ENCODE measurements around the gene APIP.

APIP gene

GRCh38 chr11:34929794-34930763, 13.9 kb upstream of the APIP start:
- DNase-seq (ENCODE audit: extremely low spot score): no peak
- TF ChIP-seq NFRKB (IDR thresholded peaks at IDR 0.05) (no peak), FOXA1 (IDR thresholded peaks at IDR 0.05) (no peak), FOXK2 (IDR thresholded peaks at IDR 0.05) (no peak), FOXM1 (IDR thresholded peaks at IDR 0.05; ENCODE audit: borderline replicate concordance) (no peak), ZNF384 (IDR thresholded peaks at IDR 0.05) (no peak), PKNOX1 (IDR thresholded peaks at IDR 0.05) (no peak), ARNT (IDR thresholded peaks at IDR 0.05) (no peak), LEF1 (IDR thresholded peaks at IDR 0.05; ENCODE audit: borderline replicate concordance) (no peak), BHLHE40 (IDR thresholded peaks at IDR 0.05; ENCODE audit: borderline replicate concordance) (no peak), HDGF (IDR thresholded peaks at IDR 0.05; ENCODE audit: borderline replicate concordance) (no peak), ELF4 (IDR thresholded peaks at IDR 0.05) (no peak), TARDBP (IDR thresholded peaks at IDR 0.05) (no peak), CTBP1 (IDR thresholded peaks at IDR 0.05; ENCODE audit: borderline replicate concordance) (no peak), L3MBTL2 (conservative IDR thresholded peaks at IDR 0.05) (no peak), SUZ12 (IDR thresholded peaks at IDR 0.05) (no peak), SP1 (IDR thresholded peaks at IDR 0.05) (no peak)
- POLR2A ChIA-PET: no interaction called here
- CTCF ChIA-PET: no interaction called here

DNA sequence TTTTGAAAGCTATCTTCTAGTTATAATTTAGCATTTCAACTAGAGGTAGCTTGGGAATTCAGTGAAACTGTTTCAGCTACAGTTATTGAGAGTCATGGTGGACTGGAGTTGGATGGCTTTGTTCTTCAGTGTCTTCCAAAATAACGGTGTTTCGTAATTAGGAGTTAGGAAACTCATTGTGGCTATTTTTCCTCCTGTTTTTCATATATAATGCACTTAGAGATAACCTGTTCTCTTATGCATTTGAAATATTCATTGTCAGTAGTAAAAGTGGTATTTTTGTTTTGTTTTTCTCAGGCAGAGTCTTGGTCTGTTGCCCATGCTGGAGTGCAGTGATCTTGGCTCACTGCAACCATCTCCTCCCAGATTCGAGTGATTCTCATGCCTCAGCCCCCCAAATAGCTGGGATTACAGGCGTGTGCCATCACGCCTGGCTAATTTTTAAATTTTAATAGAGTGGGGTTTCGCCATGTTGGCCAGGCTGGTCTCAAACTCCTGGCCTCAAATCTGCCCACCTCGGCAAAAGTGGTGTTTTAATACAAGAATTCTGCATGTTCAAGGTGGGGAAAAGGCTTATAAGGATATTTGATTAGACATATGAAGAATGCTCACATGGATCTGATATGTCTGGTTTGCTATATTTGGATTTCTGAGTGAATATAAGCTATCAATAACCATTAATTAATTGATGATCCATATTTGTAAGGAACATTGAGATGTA, 12.9 kb upstream of the APIP start:
- no peak for DNase-seq (ENCODE audit: extremely low spot score)
- TF ChIP-seq BHLHE40 (IDR thresholded peaks at IDR 0.05; ENCODE audit: borderline replicate concordance): no peak
- TF ChIP-seq SUZ12 (IDR thresholded peaks at IDR 0.05): no peak
- TF ChIP-seq LEF1 (IDR thresholded peaks at IDR 0.05; ENCODE audit: borderline replicate concordance): no peak
- TF ChIP-seq ZNF384 (IDR thresholded peaks at IDR 0.05): no peak
- CTCF ChIA-PET: no interaction called here
- POLR2A ChIA-PET: no interaction called here

DNA sequence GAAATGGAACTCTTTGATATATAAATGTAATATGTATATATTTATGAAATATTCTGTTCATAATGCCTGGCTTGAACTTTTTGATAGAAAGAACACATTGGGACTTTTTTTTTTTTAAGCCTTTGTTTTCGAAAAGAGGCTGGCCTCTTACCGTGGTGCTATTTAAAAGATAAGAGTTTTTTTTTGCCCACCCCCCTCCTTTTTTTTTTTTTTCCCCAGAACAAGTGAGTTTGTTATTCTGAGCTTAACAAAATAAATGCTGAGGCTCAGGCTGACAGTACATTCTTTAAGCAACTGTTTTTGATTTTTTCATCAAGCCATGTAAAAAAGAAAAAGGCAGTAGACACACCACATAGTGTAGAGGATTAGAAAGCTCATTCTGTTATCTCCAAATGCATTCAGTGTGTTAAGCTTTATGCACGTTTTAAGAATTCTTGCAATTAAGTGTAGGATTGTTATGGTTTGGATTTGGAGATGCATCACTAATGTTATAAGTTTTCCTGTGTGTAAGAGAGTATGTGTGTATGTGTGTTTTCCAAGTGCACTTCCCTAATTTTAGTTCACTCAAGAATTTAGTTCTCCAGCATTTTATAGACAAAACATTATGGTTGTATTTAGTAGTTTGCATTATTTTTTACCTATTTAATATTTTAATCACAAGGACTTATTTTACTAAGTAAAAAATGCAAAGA, 12.2 kb upstream of the APIP start:
- DNase-seq (ENCODE audit: extremely low spot score): no peak
- TF ChIP-seq L3MBTL2 (conservative IDR thresholded peaks at IDR 0.05) (no peak), TARDBP (IDR thresholded peaks at IDR 0.05) (no peak), ELF4 (IDR thresholded peaks at IDR 0.05) (no peak), ARNT (IDR thresholded peaks at IDR 0.05) (no peak), FOXA1 (IDR thresholded peaks at IDR 0.05) (no peak)
- ChIA-PET POLR2A (no interaction called here), CTCF (no interaction called here)

GRCh38 chr11:34926831-34927132, 10.6 kb upstream of the APIP start:
- no peak for DNase-seq (ENCODE audit: extremely low spot score)
- POLR2A ChIA-PET: no interaction called here
- TF ChIP-seq ARNT (IDR thresholded peaks at IDR 0.05) (no peak), BHLHE40 (IDR thresholded peaks at IDR 0.05; ENCODE audit: borderline replicate concordance) (no peak), SUZ12 (IDR thresholded peaks at IDR 0.05) (no peak), SP1 (IDR thresholded peaks at IDR 0.05) (no peak), ELF4 (IDR thresholded peaks at IDR 0.05) (no peak), NFRKB (IDR thresholded peaks at IDR 0.05) (no peak), PKNOX1 (IDR thresholded peaks at IDR 0.05) (no peak)
- CTCF ChIA-PET: interaction anchor here (0.5 to 1.4 kb wide), 6 partner anchors 11 to 477 kb away, joined by 3 to 10 read pairs (median 3); partner anchors contain the start of genes APIP and PDHX

- ChIA-PET POLR2A (no interaction called here), CTCF (interaction anchor here (0.5 to 1.4 kb wide), 6 partner anchors 10 to 478 kb away, joined by 3 to 10 read pairs (median 3); partner anchors contain the start of genes APIP and PDHX)
- no peak for TF ChIP-seq NFRKB (IDR thresholded peaks at IDR 0.05)
- TF ChIP-seq PKNOX1 (IDR thresholded peaks at IDR 0.05): 0 out of 2 replicates have a peak, but pooled peaks have one; percentile 6
- peak; percentile 13 for DNase-seq (ENCODE audit: extremely low spot score)
Observed at GRCh38 chr11:34926101-34926830, 10.1 kb upstream of the APIP start.

- DNase-seq (ENCODE audit: extremely low spot score): no peak
- POLR2A ChIA-PET: no interaction called here
- CTCF ChIA-PET: interaction anchor here (0.6 kb wide), 1 partner anchor 1473 kb away, joined by 7 read pairs; no protein-coding TSS in a partner anchor
- TF ChIP-seq ARNT (IDR thresholded peaks at IDR 0.05): no peak
- TF ChIP-seq SP1 (IDR thresholded peaks at IDR 0.05): no peak
- TF ChIP-seq FOXK2 (IDR thresholded peaks at IDR 0.05): no peak
- no peak for TF ChIP-seq ELF4 (IDR thresholded peaks at IDR 0.05)
- TF ChIP-seq BHLHE40 (IDR thresholded peaks at IDR 0.05; ENCODE audit: borderline replicate concordance): no peak
- TF ChIP-seq L3MBTL2 (conservative IDR thresholded peaks at IDR 0.05): no peak
- no peak for TF ChIP-seq CTBP1 (IDR thresholded peaks at IDR 0.05; ENCODE audit: borderline replicate concordance)
- TF ChIP-seq HDGF (IDR thresholded peaks at IDR 0.05; ENCODE audit: borderline replicate concordance): no peak
- no peak for TF ChIP-seq ZNF384 (IDR thresholded peaks at IDR 0.05)
- TF ChIP-seq NFRKB (IDR thresholded peaks at IDR 0.05): no peak
- TF ChIP-seq PKNOX1 (IDR thresholded peaks at IDR 0.05): no peak
- no peak for TF ChIP-seq SUZ12 (IDR thresholded peaks at IDR 0.05)
- no peak for TF ChIP-seq LEF1 (IDR thresholded peaks at IDR 0.05; ENCODE audit: borderline replicate concordance)
- TF ChIP-seq TARDBP (IDR thresholded peaks at IDR 0.05): no peak
- no peak for TF ChIP-seq FOXA1 (IDR thresholded peaks at IDR 0.05)
- TF ChIP-seq FOXM1 (IDR thresholded peaks at IDR 0.05; ENCODE audit: borderline replicate concordance): no peak
Observed at GRCh38 chr11:34924714-34925113, 8.5 kb upstream of the APIP start.

All from HEK293T (cell line).